HG02852 (cell line): ENCODE data around the gene ABCG5.

Experiments
- ATAC-seq: cut with Tn5 transposase; IDR thresholded peaks from one replicate; pipeline ENCODE4 v1.9.1; 2021; ENCODE audit warnings: mild to moderate bottlenecking, moderate library complexity; ENCODE audit not compliant: unreplicated experiment

Gene ABCG5

GRCh38 chr2:43838560-43839267, at the start of gene ABCG5, which contains the start of gene ABCG8:
Gene ABCG5, minus strand, starts transcription at chr2:43838839. Its CDS starts 160 bp downstream, at chr2:43838679.
Gene ABCG8, plus strand, starts transcription at chr2:43838971. Its CDS starts 83 bp downstream, at chr2:43839054.
- ATAC-seq = no peak

GRCh38 chr2:43887176-43887575, 48.5 kb upstream of the ABCG5 start:
- no peak for ATAC-seq

DNA sequence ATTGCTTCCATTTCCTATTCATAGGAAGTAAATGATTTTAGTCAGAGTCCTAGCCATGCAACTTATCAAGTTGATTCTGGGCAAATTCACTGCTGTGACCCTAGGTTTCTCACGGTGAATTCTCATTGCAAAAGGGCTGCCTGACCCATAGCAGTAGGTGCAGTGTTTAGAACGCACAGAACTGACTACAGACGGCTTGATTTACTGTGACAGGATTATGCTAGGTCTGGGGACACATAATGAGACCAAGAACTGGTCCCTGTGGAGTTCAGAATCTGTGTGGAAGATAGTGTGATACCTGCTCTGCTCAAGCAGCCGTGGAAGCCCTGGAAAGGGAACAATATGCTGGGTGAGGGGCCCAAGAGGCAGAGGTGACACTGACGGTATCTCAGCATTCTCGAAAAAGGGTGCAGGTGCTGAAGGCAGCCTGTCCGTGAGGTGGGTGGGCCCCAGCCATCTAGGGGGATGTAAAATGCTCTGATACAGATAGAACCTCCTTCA, 46.5 kb upstream of the ABCG5 start:
- ATAC-seq = no peak

DNA sequence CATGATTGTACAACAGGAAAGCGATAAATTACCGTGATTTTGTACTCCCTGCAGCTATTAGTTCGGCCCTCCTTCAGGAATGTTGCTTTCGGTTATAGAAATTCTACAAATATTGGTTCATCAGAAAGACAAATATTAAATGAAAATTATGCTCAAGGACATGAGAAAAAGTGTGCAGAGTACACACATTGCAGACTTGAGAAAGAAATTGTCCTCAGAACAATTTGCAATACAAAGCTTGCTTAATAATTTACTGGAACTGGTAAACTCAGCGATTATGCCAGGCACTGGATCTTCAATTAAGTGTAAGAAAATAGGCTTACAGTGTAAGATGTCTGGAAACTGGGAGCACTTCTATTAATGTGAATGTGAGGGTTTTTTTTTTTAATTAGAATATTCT, 46.0 kb upstream of the ABCG5 start:
- ATAC-seq = no peak

- ATAC-seq = no peak
Measured at GRCh38 chr2:43882312-43882711, 43.7 kb upstream of the ABCG5 start.

GRCh38 chr2:43880952-43881351, 42.3 kb upstream of the ABCG5 start:
- ATAC-seq = no peak

DNA sequence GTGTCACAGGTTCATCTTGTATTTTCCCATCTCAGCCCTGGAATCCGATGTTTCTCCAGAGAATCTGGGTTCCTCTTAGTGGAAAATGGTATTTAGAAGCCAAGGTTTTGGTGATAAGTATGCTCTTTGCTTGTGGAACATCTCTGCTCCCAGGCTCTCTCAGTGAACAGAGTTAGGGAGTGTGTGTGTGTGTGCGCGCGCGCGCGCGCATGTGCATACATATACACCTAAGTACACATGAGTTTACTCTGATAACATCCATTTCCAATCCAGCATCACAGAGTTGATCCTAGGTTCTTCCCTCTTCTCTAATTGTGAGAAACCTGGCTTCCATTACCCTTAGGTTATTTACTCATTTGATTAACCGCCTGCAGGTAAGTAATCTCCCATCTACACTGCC, 41.8 kb upstream of the ABCG5 start:
- no peak for ATAC-seq

GRCh38 chr2:43879261-43879660, 40.6 kb upstream of the ABCG5 start:
- no peak for ATAC-seq

DNA sequence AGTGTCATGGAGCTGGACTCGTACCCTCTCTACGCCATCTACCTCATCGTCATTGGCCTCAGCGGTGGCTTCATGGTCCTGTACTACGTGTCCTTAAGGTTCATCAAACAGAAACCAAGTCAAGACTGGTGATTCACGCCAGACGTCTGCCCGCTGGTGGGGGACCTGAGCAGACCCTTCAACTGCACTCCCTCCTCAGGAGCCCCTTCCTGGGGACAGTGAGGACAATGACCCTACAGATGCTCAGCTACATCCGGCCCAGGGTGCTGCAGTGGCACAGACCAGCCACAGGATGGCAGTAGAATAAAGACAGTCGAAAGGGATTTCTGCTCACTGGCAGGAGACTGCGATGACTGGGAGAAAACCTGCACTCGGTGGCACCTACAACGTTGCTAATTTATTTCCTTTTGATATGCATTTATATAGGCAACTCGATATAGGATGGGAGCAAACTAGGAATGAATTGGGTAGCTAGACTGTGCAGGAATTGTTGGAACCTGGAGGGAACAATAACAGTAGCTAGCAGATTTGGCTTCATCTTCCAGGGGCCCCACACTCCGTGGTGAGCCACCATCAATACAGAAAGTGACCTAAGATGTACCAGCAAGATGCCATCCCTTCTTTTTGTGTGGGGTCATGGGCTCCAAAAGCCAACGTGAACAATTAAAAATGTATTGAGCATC, 39.3 kb upstream of the ABCG5 start:
- no peak for ATAC-seq

GRCh38 chr2:43874776-43875451, 36.3 kb upstream of the ABCG5 start:
- ATAC-seq = no peak

DNA sequence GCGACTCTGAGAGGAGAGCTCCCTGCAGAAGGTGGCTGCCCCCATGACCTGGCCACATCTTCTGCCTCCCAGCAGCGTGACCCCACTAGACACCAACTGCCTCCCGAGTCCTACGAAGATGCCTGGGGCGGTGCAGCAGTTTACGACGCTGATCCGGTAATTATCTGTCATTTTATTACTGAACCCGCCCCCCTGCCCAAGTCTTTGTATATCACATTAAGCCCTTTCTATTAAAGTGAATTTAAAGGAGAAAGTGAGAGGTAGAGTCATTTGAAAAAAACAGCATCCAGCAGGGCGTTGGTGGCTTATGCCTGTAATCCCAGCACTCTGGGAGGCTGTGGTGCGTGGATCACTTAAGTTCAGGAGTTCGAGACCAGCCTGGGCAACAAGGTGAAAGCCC, 33.5 kb upstream of the ABCG5 start:
- ATAC-seq = no peak

DNA sequence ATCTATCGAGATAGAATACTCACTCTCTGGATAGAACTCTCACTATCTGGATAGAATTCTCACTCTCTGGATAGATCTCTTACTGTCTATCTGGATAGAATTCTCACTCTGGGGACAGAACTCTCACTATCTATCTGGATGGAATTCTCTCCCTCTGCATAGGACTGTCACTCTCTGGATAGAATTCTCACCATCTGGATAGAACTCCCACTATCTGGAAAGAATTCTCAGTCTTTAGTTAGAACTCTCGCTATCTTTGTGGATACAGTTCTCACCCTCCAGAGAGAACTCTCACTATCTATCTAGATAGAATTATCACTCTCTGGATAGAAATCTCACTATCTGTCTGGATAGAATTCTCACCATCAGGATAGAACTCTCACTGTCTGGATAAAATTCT, 16.7 kb upstream of the ABCG5 start:
- ATAC-seq = no peak

DNA sequence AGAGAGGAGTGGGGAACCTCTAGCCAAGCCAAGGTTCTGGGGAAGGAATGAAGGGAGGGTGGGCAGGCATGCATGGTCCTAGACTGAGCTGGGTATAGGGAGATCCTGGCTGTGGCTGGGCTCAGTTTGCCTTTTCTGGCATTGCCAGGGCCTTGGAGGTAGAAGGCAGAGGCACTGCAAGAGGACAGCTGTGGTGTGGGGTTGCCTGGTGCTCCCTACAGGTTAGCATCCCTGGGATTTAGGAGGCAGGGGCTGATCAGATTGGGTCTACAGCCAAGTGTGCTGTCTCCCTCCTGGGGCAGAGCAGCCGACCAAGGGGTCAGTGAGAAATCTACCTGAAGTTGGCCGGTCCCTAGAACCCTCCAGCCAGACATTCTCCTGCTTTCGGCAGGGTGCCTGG, 16.0 kb upstream of the ABCG5 start:
- no peak for ATAC-seq

- no peak for ATAC-seq
Measured at GRCh38 chr2:43853141-43854081, 14.8 kb upstream of the ABCG5 start.

GRCh38 chr2:43852196-43852730, 13.6 kb upstream of the ABCG5 start:
- ATAC-seq = no peak

DNA sequence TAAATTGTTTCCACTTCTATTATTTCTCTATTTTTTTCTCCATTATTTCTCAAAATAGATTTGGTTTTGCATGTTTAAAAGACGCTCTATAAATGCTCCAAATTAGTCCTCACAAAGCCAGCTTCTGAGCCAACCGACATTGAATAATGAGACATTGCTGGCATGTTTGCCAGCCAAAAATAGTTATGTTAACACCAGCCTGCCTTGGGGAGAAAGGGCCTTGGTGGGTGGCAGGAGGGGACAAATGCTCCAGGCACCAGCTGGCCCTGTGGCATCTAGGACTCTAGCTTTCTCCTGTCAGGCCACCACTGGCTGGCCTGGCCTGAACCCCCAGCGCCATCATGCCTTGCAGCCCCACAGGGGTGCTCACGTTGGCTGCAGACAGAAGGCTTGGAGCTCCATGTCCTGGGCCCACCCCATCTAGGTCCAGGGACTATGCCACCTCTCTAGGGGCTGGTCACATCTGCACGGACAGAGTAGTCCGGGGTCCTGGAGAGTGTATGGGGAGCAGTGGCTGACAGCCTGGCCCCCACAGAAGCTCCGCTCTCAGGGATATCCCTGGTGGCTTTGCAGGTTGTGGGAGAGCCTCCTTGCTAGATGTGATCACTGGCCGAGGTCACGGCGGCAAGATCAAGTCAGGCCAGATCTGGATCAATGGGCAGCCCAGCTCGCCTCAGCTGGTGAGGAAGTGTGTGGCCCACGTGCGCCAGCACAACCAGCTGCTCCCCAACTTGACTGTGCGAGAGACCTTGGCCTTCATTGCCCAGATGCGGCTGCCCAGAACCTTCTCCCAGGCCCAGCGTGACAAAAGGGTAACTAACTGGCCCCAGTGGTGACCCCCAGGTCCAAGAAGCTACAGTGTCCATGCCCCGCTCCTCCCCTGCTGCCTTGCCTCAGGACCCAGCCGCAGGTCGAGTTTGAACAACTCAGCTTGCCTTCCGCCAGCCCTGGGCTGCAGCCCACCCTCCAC, 12.7 kb upstream of the ABCG5 start:
- ATAC-seq = no peak

DNA sequence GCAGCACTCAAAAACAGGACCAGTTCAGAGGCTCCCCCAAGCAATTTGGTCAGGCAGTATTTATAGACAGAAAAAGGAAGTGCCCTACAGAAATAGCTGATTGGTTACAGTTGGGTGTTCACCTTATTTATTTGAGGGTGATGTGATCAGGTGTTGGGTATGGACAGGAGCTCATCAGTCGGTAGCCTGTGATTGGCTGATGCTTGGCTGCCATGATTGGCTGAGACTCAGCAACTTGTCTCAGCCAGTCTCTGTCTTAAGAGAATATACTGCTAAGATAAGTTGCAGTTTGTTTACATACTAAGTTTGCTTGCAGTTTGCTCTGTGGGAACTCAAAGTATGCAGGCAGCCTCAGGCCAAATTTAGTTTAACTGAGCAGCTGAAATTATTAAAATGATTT, 9.6 kb upstream of the ABCG5 start:
- no peak for ATAC-seq

DNA sequence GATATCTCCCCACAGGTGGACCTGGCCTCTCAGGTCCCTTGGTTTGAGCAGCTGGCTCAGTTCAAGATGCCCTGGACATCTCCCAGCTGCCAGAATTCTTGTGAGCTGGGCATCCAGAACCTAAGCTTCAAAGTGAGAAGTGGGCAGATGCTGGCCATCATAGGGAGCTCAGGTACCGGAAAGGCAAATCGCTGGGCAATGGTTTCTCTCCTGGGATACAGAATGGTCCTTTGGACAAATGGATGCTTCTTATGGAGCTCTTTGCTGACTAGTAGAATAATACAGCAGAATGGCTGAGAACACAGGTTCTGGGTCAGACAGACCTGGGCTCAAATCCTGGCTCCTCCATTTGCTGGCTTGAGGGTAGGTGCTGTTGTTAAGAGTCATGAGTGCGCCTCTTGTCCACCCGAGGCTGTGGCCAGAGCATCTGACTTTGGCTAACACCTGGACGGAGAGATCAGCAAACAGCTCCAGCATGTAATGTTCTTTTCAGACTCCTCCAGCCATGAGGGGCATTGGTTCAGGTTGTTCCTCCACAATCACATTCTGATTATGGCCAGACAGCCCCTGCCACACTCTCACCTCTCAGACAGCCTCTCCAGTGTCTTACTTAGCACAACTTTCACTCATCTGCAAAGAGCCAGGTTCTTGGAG, 7.6 kb upstream of the ABCG5 start:
- ATAC-seq = no peak

- no peak for ATAC-seq
Measured at GRCh38 chr2:43845181-43845580, 6.5 kb upstream of the ABCG5 start.
